ENCODE measurements around the gene SECISBP2. TPM values are rescaled to one million over a fixed set of nuclear protein-coding genes. Genes with fewer than 3 reads are reported as not detected.
A peak's percentile ranks its signal among the peaks of the same experiment; 100 is the strongest.

The SECISBP2 gene
- total RNA-seq, 1 experiment from 2014 or later: 25.7 TPM

GRCh38 chr9:89405826-89406225 lies 87.5 kb downstream of the SECISBP2 start:
- DNase-seq (ENCODE audit: low read depth): no peak

GRCh38 chr9:89407070-89407469 lies 88.8 kb downstream of the SECISBP2 start:
- DNase-seq (ENCODE audit: low read depth): no peak

- peak; percentile 56 for DNase-seq (ENCODE audit: low read depth)
Observed at GRCh38 chr9:89408628-89409101, 90.4 kb downstream of the SECISBP2 start.

Other genes starting within 250 kb of the SECISBP2 start
- 2.3 and 10.1 TPM in 2 replicates for gene SHC3, start 139.7 kb upstream of the SECISBP2 start, total RNA-seq (2014; rRNA removed; shearing (Covaris generic))
- gene CKS2, start 7.3 kb upstream of the SECISBP2 start, total RNA-seq (2014; rRNA removed; shearing (Covaris generic)): 457 and 467 TPM in 2 replicates
- gene SEMA4D, start 179.6 kb downstream of the SECISBP2 start, total RNA-seq (2014; rRNA removed; shearing (Covaris generic)): 2.3 and 4.5 TPM in 2 replicates

All from Daoy (cell line).